Measurements from ENCODE around the gene RFX8. TPM values are rescaled to one million over a fixed set of nuclear protein-coding genes. Genes with fewer than 3 reads are reported as not detected.

Gene RFX8
- total RNA-seq, 1 donor from 2014 or later, result not detected

GRCh38 chr2:101372792-101373191 is 102.1 kb downstream of the RFX8 start:
- H3K27ac ChIP-seq (replicated peaks), result no peak overlapping the region

GRCh38 chr2:101371636-101372035 is 103.3 kb downstream of the RFX8 start:
- Histone ChIP-seq H3K9me3 (replicated peaks) (peaks cover 9% of the 10 kb centered on the region), H3K36me3 (no peaks in the 10 kb centered on the region), H3K4me1 (peaks cover 14% of the 10 kb centered on the region), H3K27ac (replicated peaks) (no peak overlapping the region), H3K27me3 (ENCODE audit: low read depth) (no peaks in the 10 kb centered on the region), H3K4me3 (no peak overlapping the region)
- no peak for DNase-seq
- no peak for TF ChIP-seq CTCF (IDR thresholded peaks at IDR 0.05; ENCODE audit: borderline replicate concordance)
- intact Hi-C loops (cut with micrococcal nuclease), result no loop called here

More at GRCh38 chr2:101372792-101373191, 102.1 kb downstream of the RFX8 start:
- peaks cover 9% of the 10 kb centered on the region for H3K9me3 ChIP-seq (replicated peaks)
- TF ChIP-seq CTCF (IDR thresholded peaks at IDR 0.05; ENCODE audit: borderline replicate concordance), result no peak
- peaks cover 14% of the 10 kb centered on the region for H3K4me1 ChIP-seq
- no peaks in the 10 kb centered on the region for H3K27me3 ChIP-seq (ENCODE audit: low read depth)
- DNase-seq, result no peak
- H3K4me3 ChIP-seq, result no peak overlapping the region
- H3K36me3 ChIP-seq, result no peaks in the 10 kb centered on the region
- intact Hi-C loops (cut with micrococcal nuclease), result no loop called here

GRCh38 chr2:101369100-101369499 is 105.8 kb downstream of the RFX8 start:
- Histone ChIP-seq H3K4me3 (no peak overlapping the region), H3K27me3 (ENCODE audit: low read depth) (no peaks in the 10 kb centered on the region), H3K4me1 (peaks cover 3% of the 10 kb centered on the region), H3K9me3 (replicated peaks) (peaks cover 9% of the 10 kb centered on the region), H3K36me3 (no peaks in the 10 kb centered on the region), H3K27ac (replicated peaks) (no peak overlapping the region)
- TF ChIP-seq CTCF (IDR thresholded peaks at IDR 0.05; ENCODE audit: borderline replicate concordance), result no peak
- intact Hi-C loops (cut with micrococcal nuclease), result no loop called here
- no peak for DNase-seq

GRCh38 chr2:101368376-101368775 is 106.5 kb downstream of the RFX8 start:
- Histone ChIP-seq H3K36me3 (no peaks in the 10 kb centered on the region), H3K27me3 (ENCODE audit: low read depth) (no peaks in the 10 kb centered on the region), H3K4me1 (peaks cover 3% of the 10 kb centered on the region), H3K27ac (replicated peaks) (no peak overlapping the region), H3K4me3 (no peak overlapping the region), H3K9me3 (replicated peaks) (peaks cover 9% of the 10 kb centered on the region)
- TF ChIP-seq CTCF (IDR thresholded peaks at IDR 0.05; ENCODE audit: borderline replicate concordance), result no peak
- DNase-seq, result no peak
- intact Hi-C loops (cut with micrococcal nuclease), result no loop called here

GRCh38 chr2:101367508-101367907 is 107.4 kb downstream of the RFX8 start:
- DNase-seq, result no peak
- H3K9me3 ChIP-seq (replicated peaks), result peaks cover 2% of the 10 kb centered on the region
- H3K4me3 ChIP-seq, result no peak overlapping the region
- no peaks in the 10 kb centered on the region for H3K36me3 ChIP-seq
- H3K27ac ChIP-seq (replicated peaks), result no peak overlapping the region
- no peaks in the 10 kb centered on the region for H3K27me3 ChIP-seq (ENCODE audit: low read depth)
- intact Hi-C loops (cut with micrococcal nuclease), result no loop called here
- H3K4me1 ChIP-seq, result peaks cover 3% of the 10 kb centered on the region
- no peak for TF ChIP-seq CTCF (IDR thresholded peaks at IDR 0.05; ENCODE audit: borderline replicate concordance)

GRCh38 chr2:101364878-101365277 is 110.0 kb downstream of the RFX8 start:
- Histone ChIP-seq H3K36me3 (no peaks in the 10 kb centered on the region), H3K4me3 (no peak overlapping the region), H3K27ac (replicated peaks) (no peak overlapping the region), H3K9me3 (replicated peaks) (no peaks in the 10 kb centered on the region), H3K4me1 (no peaks in the 10 kb centered on the region), H3K27me3 (ENCODE audit: low read depth) (no peaks in the 10 kb centered on the region)
- intact Hi-C loops (cut with micrococcal nuclease), result no loop called here
- no peak for TF ChIP-seq CTCF (IDR thresholded peaks at IDR 0.05; ENCODE audit: borderline replicate concordance)
- DNase-seq, result no peak

Data from left ventricle myocardium inferior (tissue), 1 donor.